ENCODE results near the gene CDT1.

- no peak for TF ChIP-seq CTCF (conservative IDR thresholded peaks at IDR 0.05; ENCODE audit: low read depth, low read length)
- TF ChIP-seq EZH2 (IDR thresholded peaks at IDR 0.05; ENCODE audit: low read length, unreplicated experiment), result no peak
- TF ChIP-seq EZH2phosphoT487 (IDR thresholded peaks at IDR 0.05; ENCODE audit: borderline replicate concordance, low read length), result no peak
Measured at GRCh38 chr16:88834670-88835069, 31.1 kb downstream of the CDT1 start.

All from PC-3 (cell line).